Fibroblast of lung (primary cell): ENCODE measurements around the gene MRPL4.
"Not testable (repeated sequence)": the region's sequence is repeated elsewhere in the genome, so short reads cannot be mapped to it uniquely, and the experiment has no call there.

Experiments
- EZH2 ChIP-seq: IDR thresholded peaks from 2 replicates; pipeline ENCODE4 v1.5.1; 2012; ENCODE audit warnings: low read length, control low read depth, mild to moderate bottlenecking; ENCODE audit errors: missing control alignments
- TF ChIP-seq, protein P1 (sequence below), 2 donors: IDR thresholded peaks in 1 of 2; conservative IDR thresholded peaks in 1 of 2; 1 replicate in 1 of 2; 2 replicates in 1 of 2; pipeline ENCODE4 v1.5.1; 2011 to 2012; ENCODE audit warnings: low read length in 2 of 2, control low read depth in 1 of 2, inconsistent platforms in 1 of 2, low read depth in 1 of 2, mild to moderate bottlenecking in 1 of 2

DNA sequence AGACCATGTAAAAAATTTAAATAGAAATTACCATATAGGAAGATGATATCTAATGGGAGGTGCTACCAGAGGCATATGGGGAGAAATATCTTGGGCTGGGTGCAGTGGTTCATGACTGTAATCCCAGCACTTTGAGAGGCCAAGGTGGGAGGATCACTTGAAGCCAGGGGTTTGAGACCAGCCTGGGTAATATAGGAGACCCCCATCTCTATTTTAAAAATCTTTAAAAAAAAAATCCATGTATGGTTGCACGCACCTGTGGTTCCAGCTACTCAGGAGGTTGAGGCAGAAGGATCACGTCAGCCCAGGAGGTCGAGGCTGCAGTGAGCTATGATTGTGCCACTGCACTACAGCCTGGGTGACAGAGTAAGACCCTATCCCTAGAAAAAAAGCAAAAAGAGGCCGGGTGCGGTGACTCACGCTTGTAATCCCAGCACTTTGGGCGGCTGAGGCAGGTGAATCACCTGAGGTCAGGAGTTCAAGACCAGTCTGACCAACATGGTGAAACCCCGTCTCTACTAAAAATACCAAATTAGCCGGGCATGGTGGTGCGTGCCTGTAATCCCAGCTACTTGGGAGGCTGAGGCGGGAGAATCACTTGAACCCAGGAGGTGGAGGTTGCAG is 10.1 kb upstream of the MRPL4 start:
- TF ChIP-seq, protein P1, sequence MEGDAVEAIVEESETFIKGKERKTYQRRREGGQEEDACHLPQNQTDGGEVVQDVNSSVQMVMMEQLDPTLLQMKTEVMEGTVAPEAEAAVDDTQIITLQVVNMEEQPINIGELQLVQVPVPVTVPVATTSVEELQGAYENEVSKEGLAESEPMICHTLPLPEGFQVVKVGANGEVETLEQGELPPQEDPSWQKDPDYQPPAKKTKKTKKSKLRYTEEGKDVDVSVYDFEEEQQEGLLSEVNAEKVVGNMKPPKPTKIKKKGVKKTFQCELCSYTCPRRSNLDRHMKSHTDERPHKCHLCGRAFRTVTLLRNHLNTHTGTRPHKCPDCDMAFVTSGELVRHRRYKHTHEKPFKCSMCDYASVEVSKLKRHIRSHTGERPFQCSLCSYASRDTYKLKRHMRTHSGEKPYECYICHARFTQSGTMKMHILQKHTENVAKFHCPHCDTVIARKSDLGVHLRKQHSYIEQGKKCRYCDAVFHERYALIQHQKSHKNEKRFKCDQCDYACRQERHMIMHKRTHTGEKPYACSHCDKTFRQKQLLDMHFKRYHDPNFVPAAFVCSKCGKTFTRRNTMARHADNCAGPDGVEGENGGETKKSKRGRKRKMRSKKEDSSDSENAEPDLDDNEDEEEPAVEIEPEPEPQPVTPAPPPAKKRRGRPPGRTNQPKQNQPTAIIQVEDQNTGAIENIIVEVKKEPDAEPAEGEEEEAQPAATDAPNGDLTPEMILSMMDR (conservative IDR thresholded peaks at IDR 0.05 in 1 of 2, IDR thresholded peaks at IDR 0.05 in 1 of 2; ENCODE audit: low read depth in 1 of 2, low read length in 2 of 2) = not testable (repeated sequence)
- TF ChIP-seq EZH2 = not testable (repeated sequence)
